Measurements from ENCODE around the gene ANKRD13B. TPM values are rescaled to one million over a fixed set of nuclear protein-coding genes. Genes with fewer than 3 reads are reported as not detected.

ANKRD13B gene
- total and polyA plus RNA-seq, 2 of the 13 experiments (the other 11 are each of a cell fraction or from before 2014, with no cell fraction given) = 1.7 to 1.8 TPM

- TF ChIP-seq ARID5B (CRISPR knock-in tag; IDR thresholded peaks at IDR 0.05) (no peak), ZNF501 (CRISPR knock-in tag; IDR thresholded peaks at IDR 0.05) (no peak), AHR (CRISPR knock-in tag; IDR thresholded peaks at IDR 0.05) (no peak), HNF1A (IDR thresholded peaks at IDR 0.05; ENCODE audit: low read depth) (no peak), HNF1A (CRISPR knock-in tag; IDR thresholded peaks at IDR 0.05; ENCODE audit: borderline replicate concordance) (peak; percentile 28; the same call in 1 of the 2 replicates), ZNF180 (CRISPR knock-in tag; IDR thresholded peaks at IDR 0.05; ENCODE audit: borderline replicate concordance, low read depth) (no peak), HHEX (CRISPR knock-in tag; IDR thresholded peaks at IDR 0.05) (no peak), TBX2 (CRISPR knock-in tag; IDR thresholded peaks at IDR 0.05; ENCODE audit: borderline replicate concordance) (peak; percentile 35; the same call in 1 of the 2 replicates), POGZ (CRISPR knock-in tag; IDR thresholded peaks at IDR 0.05) (peak; percentile 52; the same call in 1 of the 2 replicates), SNAPC5 (CRISPR knock-in tag; IDR thresholded peaks at IDR 0.05; ENCODE audit: borderline replicate concordance) (no peak), ZNF839 (CRISPR knock-in tag; IDR thresholded peaks at IDR 0.05; ENCODE audit: borderline replicate concordance) (no peak), HIC2 (CRISPR knock-in tag; IDR thresholded peaks at IDR 0.05; ENCODE audit: low read depth) (no peak), ZNF350 (CRISPR knock-in tag; IDR thresholded peaks at IDR 0.05; ENCODE audit: borderline replicate concordance, low read depth) (no peak; the same call in 1 of the 2 replicates), HMGA1 (CRISPR knock-in tag; conservative IDR thresholded peaks at IDR 0.05) (no peak), HDAC1 (CRISPR knock-in tag; IDR thresholded peaks at IDR 0.05) (peak; percentile 62), ZNF83 (CRISPR knock-in tag; IDR thresholded peaks at IDR 0.05; ENCODE audit: borderline replicate concordance) (no peak)
Observed at GRCh38 chr17:29568331-29569244, 24.3 kb upstream of the ANKRD13B start, which contains the start of gene TP53I13 (continued).

Data from HepG2 (cell line).